ENCODE measurements around the gene AGA.
A peak's percentile ranks its signal among the peaks of the same experiment; 100 is the strongest.

Gene AGA

DNA sequence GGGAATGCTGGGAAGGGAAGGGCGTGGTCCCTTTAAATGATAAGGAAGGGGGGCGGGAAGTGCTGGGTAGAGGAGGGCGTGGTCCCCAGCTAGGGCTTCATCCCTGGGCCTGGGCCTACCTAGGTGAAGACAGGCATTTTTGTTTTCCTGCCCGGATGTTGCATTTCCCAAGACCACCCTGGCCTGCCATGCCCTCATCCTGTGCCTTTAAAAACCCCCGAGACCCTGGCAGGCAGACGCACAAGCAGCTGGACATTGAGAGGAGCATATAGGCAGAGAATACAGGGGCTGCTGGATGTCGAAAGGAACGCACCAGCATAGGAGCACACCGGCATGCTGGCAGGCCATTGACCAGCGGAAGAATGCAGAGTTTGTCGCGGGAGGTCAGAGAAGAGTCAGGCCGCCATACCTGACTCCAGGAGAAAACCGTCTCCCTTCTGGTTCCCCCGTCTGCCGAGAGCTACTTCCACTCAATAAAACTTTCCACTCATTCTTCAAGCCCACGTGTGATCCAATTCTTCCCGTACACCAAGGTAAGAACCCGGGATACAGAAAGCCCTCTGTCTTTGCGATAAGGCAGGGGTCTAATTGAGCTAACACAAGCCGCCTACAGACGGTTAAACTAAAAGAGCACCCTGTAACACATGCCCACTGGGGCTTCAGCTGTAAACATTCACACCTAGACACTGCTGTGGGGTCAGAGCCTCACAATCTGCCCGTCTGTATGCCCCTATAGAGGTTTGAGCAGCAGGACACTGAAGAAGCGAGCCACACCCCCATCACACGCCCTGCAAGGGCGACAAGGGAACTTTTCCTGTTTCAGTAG, 2.9 kb upstream of the AGA start:
- no peak for DNase-seq

GRCh38 chr4:177441061-177441802, 1.0 kb downstream of the AGA start:
- DNase-seq, result peak; percentile 42

DNA sequence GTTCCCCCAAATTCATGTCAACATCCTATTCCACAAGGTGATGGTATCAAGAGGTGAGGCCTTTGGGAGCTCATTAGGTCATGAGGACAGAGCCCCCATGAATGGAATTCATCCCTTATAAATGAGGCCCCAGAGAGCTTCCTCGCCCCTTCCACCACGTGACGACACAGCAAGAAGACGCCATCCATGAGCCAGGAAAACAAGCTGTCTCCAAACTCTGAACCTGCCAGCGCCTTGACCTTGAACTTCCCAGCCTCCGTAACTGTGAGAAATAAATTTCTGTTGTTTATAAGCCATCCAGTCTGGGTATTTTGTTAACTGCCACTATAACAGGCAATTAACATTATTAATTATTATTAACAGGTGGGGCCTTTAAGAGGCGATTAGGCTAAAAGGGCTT, 5.8 kb downstream of the AGA start:
- no peak for DNase-seq

DNA sequence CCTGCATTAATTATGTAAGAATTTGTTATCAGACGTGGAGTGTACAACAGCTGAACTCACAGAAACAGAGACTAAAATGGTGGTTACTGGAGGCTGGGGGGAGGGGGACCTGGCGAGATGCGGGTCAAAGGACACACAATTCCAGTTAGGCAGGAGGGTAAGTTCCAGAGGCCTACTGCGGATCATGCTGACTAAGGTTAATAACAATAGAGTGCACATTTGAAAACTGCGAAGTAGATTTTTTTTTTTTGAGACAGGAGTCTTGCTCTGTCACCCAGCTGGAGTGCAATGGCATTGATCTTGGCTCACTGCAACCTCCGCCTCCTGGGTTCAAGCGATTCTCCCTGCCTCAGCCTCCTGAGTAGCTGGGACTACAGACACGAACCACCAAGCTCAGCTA, 7.6 kb downstream of the AGA start:
- no peak for DNase-seq

DNA sequence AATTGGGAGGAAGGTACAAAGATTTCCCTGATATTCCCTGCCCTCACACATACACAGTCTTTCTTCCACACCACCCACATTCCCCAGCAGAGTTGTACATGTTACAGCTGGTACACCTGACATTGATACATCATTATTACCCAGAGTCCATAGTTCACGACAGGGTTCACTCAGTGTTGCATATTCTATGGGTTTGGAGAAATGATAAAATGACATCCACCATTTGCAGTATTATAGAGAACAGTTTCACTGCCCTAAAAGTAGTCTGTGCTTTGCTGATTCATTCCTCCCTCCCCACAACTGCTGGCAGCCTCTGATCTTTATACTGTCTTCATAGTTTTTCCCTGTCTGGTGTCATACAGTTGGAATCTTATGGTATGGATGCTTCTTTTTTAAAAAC, 15.0 kb downstream of the AGA start:
- DNase-seq, result no peak

DNA sequence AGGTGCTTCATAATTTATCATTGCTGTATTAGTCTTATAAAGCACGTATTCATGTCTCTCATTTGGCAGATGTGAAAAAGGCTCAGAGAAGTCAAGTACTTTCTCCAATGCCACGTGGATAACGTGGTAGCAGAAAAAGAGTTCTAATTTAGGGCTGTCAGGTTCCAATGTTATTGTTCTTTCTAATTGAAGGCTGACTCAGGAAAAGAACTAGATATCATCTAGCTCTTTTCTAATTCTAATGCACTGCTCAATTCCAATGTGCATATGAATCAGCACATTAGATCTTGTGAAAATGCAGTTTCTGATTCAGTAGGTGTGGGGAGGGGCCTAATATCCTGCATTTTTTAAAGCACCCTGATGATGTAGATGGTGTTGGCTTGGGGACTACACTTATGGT, 22.8 kb downstream of the AGA start:
- no peak for DNase-seq

DNA sequence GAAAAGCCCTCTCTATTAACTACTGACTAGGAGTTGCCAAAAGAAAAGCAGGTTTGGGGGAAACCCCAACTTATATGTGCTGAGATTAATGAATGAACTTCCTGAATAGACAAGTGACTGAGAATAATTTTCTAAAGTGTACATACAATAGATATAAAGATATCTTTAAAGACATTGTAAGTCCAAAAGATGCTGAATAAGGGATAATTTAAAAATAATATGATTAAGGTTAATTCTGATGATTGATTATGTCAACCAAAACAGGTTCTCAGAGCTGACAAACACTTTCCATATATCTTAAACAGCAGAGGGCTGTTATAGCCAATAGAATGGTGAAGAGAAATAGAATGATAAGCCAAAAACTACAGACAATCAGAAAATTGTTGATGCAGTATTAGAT, 28.6 kb downstream of the AGA start:
- DNase-seq, result no peak

GRCh38 chr4:177413076-177413475, 29.2 kb downstream of the AGA start:
- DNase-seq, result no peak

DNA sequence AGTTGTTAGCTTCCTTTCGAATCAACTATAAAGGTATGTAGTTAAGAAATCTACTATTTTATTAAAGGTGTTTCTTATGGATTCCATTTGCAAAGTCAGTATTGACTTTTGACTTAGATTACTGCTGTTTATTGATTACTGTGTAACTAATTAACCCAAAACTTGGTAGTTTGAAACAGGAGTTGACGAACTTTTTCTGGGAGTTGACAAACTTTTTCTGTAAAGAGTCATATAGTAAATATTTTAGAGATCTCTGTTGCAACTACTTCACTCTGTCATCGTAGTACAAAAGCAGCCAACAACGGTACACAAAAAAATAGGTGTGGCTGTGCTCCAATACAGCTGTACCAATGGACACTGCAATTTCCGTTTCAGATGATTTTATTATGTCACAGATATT, 30.2 kb downstream of the AGA start:
- DNase-seq, result no peak

DNA sequence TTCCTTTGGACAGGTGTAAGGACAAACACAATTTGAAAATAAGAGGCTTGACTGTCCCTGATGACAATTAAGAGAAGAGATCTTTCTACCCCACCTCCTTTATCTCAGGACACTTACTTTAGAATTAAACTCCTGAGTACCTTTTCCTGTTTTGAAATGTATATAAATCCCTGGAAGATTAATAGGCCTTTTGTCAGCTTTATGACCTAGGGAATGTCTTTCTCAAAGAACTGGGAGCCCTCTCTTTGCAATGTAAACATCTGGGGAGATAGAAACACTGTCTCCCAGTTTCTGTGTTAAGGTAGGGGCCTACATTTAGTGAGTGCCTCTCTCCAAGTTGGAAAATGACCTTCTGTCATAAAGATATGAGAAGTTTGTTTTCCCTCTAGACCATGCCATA, 31.7 kb downstream of the AGA start:
- no peak for DNase-seq

GRCh38 chr4:177408023-177408422, 34.2 kb downstream of the AGA start:
- DNase-seq, result no peak

DNA sequence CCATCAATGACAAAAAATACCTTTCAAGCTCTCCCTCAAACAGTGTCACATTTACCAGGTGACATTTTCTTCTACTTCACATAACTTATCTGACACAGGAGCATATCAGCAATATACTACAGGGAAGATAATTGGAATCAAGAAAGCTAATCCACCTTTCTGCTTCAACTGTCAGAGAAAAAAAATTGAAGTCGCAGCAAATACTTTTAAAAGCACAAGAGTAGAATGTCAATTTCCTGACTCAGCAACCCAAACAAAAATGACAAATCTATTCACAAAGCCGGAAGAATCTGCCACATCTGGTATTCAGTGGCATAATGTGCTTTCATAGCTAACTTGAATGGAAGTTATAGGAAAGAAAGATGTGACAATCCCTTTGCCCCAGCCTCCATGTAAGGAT, 36.7 kb downstream of the AGA start:
- DNase-seq, result no peak

GRCh38 chr4:177404986-177405385, 37.3 kb downstream of the AGA start:
- no peak for DNase-seq

DNA sequence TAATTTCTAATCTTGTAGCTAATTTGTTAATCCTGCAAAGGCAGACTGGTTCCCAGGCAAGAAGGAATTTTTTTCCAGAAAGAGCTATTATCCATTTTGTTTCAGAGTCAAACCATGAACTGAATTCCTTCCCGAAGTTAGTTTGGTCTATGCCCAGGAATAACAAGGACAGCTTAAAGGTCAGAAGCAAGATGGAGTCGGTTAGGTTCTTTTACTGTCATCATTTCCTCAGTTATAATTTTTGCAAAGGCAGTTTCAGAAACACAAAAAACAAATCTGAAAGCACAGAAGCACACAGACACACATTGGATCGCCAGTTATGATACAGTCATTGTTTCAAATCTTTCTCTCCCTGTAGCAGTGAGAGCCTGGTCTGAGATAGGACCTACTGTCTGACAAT, 37.9 kb downstream of the AGA start:
- no peak for DNase-seq

DNA sequence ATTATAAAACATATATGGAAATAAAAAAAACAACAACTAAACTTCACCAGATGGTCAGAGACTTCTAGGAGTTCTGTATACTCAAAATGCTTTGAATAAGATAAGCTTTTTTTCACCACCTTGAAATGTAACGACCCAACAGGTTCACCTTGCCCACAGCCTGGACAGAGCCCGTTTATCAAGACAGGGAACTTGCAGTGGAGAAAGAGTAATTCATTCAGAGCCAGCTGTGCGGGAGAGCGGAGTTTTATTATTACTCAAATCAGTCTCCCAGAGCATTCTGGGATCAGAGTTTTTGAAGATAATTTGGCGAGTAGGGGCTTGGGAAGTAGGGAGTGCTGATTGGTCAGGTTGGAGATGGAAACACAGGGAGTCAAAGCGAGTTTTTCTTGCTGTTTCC, 38.5 kb downstream of the AGA start:
- DNase-seq, result no peak

GRCh38 chr4:177401658-177402273, 40.5 kb downstream of the AGA start:
- peak; percentile 7 for DNase-seq

- no peak for DNase-seq
Measured at GRCh38 chr4:177400030-177400429, 42.2 kb downstream of the AGA start.

DNA sequence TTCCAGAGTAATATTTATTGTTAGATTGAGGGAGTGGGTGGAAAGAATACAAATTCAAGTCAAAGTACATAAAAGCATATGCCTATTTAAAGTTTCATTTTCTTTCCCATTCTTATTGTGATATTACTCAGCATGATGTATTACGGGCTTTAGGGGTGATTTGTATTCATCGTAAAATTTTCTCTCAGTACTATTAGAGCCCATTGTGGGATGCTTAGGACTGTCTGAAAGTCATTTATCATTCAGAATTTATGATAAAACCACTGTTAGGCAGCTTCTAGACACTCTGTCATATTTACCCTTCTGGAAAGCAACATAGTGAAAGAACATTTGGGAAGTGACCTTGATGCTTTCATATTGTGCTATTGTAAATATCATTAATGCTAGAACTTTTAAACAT, 45.9 kb downstream of the AGA start:
- no peak for DNase-seq

DNA sequence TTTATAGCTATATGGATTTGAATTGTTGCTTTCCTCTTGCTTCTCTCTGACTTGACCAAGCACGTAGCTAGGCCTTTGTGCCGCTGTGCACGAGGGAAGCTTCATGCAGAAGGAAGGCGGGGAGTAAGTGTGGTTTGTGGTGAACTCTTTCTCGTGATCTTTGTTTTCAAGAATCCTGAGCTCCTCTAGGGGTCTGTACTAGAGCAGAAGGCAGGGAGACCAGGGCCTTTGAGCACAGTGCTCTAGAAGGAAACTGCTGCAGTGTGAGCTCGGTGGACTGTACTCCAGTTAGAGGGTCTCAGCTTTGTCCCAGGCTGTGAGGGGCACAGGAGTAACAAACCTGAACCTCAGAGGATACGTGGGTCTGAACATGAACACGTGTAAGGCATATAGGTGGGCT, 49.0 kb downstream of the AGA start:
- DNase-seq, result peak; percentile 10

DNA sequence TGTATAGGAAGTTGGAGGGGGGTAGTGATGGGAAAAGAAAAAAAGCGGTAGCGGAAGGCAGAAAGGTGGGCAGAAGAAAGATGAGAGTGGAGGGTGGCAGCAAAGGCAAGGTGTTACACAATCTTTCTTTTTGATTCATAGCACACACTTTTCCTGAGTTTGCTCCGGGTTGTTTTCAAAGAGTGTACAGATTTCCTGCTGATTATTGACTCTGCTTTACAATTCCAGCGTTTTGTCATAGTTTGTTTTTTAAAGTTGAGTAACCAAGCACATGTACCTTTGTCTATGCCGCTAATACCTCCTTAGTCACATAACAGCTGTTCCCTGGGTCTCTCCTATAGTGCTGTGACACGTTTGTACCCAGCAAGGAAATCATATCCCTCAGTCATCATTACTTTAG, 50.3 kb downstream of the AGA start:
- DNase-seq, result no peak

DNA sequence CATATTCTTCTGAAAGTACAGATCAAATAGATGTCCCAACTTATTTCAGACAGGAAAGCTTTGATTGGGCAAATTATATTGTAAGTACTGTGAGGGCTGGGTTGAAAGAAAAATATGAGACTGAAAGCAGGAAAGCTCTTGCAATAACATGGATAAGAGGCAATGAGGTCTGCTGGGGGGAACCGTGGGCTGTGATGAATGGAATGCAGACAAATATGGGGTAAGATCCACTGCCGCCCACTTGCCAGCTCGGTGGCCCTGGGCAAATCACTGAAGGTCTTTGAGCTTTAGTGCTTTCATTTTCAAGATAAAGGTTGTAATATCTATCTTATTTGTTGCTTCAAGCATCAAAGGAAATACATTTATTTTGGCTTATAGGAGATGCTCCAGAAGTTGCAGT, 51.0 kb downstream of the AGA start:
- no peak for DNase-seq

- no peak for DNase-seq
Measured at GRCh38 chr4:177386278-177386815, 55.9 kb downstream of the AGA start.

DNA sequence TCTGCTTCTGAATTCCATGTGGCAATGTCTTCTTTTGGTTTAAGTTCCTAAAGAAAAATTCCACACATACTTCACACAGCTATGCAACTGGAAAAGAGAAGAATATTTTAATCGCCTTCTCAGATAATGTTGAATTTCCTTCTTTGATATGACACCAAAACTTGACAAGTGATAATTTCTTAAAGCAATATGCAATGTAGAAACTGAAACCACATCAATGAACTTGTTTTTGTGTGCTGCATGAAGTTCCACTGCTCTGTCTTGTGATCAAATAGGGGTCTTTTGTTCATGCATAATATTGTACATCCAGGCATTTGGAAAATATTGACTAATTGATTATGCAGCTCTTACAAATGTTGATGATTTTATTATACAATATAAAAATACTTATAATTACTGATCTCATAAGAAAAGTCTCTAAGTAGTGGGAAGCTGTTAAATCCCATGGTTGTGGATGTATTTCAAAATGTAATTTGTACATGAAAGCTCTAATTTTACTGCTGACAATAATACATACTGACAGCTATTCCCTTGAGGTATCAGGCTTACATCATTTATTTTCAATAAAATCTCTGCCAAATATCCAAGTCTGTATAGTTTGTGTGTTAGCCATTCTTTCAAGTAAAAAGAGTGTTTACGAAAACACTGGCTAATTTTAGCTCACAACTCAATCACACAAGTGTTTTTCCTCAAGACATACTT, 56.5 kb downstream of the AGA start:
- DNase-seq, result no peak
